SW 1271 (cell line): ENCODE measurements around the gene RPTN.
"Not testable (repeated sequence)": the region's sequence is repeated elsewhere in the genome, so short reads cannot be mapped to it uniquely, and the experiment has no call there.

Source experiments
- DNase-seq, 2 experiments: peaks; one replicate each; lab custom pipeline; 2025; lab: John Stamatoyannopoulos, UW

RPTN gene

DNA sequence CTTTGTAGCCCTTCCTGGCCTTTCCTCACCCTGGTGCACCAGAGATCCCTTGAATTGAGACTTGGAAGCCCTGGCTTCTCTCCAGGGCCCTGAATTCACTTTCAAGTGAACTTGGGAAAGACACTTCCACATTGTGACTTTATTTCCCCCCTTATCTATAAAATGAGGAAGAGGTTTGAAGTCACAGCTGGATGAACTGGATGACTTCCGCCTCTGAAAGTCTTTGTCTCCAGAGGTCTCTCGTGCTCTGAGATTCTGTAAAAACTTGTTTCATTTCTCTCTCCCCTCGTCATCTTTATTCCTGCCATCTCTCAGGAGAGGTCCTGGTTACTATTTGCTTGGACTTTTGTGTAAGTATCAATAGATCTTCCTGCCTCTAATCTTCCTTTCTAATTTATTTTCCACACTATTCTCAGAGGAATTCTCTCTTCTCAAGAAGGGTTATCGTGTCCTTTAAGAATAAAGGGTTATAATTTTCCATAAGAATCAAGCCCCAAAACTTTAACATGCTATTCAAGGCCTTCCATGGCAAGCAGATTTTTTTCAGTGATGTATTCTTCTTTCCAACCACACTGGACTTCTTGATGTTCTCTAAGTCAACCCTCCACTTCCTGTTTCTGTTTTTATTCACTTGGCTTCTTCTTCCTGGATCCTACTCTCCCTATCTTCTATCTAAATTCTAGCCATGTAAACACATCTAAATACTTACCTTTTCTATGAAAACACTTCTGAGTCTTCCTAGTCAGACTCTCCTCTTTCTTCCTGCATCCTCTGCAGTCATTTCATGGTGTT lies 6.5 kb upstream of the RPTN start:
- DNase-seq: no peak

DNA sequence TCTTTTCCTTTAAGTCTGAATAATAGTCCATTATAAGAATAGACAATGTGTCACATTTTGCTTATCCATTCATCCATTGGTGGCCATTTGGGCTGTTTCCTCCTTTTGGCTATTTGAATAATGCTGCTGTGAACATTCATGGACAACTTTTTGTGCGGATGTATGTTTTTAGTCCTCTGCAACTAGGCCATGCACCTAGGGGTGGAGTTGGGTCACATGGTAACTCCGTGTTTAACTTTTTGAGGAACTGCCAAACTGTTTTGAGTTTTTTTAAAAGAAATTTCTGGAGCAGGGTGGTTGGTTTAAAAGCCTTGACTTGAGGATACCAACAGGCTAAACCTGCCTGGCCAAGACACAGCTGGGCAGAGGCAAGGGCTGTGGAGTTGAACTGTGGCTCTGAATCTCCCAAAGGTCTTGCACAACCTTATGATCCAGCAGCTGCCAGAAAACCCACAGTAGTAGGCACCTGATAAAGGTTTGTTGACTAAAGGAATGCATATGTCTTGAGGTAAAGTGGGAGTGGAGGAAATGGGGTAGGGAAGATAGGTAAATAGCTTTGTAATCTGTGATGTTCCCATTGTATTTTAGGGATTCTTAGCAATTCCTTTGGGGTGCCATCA lies 5.6 kb upstream of the RPTN start:
- DNase-seq: no peak

DNA sequence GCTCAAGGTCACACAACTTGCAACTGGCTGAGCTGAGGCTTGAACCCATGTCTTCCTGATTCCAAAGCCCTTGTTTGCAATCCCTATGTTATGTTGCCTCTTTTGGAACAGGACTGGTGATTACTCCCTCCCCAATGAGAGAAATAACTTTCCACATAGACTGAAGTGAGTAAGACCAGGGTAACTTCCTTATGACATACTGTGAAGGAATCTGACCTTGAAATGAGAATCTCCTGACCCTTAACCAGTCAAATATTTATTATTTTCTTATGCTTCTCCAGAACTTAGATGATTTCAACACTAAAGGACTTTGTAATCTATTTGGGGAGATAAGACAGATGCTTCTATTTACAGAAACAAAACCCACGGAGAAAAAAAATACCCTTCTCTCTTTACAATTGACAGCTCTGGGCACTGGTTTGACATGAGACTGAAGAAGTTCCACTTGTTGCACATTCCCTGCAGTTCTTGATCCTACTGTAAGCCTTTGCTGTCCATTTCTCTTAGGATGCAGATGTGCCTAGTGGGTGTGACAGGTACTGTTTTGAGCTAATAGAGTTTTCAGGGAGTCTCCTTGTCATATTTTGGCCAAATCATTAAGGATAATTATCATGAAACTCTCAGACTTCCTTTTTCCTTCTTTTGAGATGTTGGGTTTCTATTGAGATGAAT lies 3.9 kb upstream of the RPTN start:
- DNase-seq: peak; percentile 43 to 85

DNA sequence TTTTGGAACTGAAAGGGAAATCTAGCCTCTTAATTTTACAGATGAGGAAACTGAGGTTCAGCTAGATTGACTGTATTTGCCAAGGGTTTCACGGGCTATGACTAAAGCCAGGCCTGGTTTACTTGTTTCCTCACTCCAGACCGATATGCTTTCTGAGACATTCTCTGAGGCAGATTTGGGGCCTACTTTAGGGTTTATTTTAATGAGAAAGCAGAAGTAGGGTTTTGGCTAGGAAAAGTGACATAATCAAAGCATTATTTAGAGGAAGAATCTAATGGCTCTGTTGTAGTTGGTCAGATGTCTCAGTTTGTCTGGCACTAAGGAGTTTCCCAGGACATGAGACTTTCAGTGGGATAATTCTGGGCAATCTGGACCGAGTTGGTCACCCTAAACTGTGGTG lies 1.5 kb upstream of the RPTN start:
- no peak for DNase-seq

DNA sequence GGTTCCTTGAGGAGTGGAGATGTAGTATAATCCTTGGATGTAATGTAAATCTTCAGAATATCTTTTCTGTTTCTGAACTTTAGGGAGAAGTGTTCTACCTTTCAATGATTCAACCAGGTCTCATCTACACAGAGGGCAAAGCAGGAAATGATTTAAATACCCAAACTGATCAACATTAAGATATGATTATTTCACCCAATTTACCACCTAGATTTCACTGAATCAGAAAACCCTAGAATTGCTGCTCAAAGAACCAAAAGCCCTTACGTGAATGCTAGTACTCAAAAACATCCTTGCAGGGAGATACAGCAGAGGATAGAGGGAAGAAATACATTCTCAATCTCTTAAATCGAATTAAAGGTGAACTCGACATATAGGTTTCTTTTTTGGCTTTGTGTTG lies 5.0 kb downstream of the RPTN start:
- DNase-seq: no peak

DNA sequence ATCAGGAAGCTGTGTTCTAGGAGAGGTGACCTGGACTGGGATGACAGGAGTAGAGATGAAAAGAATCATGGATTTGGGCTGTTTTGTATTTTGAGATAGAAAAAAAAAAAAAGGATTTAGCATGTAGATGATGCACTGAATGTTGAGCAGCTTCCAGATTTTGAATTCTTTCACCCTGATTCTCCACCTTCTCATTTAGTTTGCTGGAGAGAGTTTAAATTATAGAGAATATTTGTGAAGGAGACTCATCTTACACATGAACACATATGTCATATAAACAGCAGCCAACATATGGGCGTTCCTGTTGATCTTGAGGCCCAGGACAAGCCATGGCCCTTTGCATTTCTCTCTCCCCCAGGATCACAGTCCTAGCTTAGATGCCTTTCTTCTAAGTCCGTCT lies 7.4 kb downstream of the RPTN start:
- DNase-seq: no peak

DNA sequence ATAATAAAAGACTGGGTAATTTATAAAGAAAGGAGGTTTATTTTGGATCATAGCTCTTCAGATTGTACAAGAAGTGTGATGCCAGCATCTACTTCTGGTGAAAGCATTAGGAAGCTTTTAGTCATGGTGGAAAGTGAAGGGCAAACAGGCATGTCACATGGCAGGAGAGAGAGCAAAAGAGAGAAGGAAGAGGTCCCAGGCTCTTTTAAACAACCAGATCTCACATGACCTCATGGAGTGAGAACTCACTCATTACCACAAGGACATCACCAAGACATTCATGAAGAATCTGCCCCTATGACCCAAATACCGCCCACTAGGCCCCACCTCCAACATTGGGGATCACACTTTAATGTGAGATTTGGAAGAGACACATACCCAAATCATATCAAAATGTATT lies 10.0 kb downstream of the RPTN start:
- DNase-seq: no peak

DNA sequence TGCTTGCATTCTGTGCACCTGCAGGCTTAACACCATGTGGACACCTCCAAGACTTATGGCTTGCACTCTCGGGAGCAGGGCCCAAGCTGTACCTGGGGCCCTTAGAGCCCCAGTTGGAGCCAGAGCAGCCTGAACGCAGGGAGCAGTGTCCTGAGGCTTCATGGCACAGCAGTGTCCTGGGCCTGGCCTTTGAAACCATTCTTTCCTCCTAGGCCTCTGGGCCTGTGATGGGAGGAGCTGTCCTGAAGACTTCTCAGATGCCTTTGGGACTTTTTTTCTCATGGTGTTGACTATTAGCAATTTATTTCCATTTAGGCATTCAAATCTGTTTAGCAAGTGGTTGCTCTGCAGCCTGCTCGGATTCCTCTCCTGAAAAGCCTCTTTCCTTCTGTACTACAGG lies 11.0 kb downstream of the RPTN start:
- no peak for DNase-seq

DNA sequence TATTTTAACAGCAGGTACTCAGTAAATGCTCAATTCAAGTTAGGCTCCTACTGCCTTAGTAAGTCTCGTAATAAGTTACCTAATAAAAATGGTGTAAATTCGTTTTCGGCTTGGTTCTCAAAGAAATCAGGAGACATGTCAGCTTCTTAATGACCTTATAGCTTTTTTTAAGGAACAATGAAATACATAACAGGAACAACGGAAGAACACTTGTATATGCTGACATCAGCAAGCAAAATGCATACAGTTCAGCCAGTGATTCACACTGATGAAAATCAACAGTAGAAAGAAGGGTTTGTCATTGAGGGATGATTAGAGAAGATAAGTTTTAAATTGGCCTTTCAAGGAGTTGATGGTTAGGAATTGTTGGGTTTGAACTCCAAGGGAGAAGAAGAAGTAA lies 13.3 kb downstream of the RPTN start:
- DNase-seq: no peak

DNA sequence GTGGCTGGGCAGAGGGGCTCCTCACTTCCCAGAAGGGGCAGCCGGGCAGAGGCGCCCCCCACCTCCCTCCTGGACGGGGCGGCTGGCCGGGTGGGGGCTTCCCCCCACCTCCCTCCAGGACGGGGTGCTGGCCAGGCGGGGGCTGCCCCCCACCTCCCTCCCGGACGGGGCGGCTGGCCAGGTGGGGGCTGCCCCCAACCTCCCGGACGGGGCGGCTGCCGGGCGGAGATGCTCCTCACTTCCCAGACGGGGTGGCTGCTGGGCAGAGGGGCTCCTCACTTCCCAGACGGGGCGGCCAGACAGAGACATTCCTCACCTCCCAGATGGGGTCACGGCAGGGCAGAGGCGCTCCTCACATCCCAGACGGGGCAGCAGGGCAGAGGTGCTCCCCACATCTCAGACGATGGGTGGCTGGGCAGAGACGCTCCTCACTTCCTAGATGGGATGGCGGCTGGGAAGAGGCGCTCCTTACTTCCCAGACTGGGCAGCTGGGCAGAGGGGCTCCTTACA lies 14.3 kb downstream of the RPTN start:
- DNase-seq: not testable (repeated sequence)

DNA sequence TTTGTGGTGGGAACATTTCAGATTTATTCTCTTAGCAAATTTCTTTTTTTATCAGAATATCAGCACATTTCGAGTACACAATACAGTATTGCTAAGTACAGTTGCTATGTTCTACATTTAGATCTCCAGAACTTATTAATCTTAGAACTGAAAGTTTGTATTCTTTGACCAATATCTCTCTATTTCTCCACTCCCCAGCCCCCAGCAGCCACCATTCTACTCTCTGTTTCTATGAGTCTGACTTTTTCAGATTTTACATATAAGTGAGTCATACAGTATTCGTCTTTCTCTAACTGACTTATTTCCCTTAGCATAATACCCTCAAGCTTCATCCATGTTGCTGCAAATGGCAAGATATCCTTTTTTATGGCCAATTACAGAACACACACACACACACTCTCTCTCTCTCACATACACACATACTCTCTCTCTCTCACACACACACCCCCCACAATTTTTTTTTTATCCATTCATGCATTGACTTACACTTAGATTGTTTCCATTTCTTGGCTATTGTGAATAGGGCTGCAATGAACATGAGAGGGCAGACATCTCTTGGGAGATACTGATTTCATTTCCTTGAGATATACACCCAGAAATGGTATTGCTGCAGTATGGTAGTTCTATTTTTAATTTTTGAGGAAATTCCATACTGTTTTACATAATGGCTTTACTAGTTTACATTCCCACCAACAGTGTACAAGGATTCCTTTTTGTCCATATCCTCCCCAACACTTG lies 15.7 kb downstream of the RPTN start:
- DNase-seq: no peak

DNA sequence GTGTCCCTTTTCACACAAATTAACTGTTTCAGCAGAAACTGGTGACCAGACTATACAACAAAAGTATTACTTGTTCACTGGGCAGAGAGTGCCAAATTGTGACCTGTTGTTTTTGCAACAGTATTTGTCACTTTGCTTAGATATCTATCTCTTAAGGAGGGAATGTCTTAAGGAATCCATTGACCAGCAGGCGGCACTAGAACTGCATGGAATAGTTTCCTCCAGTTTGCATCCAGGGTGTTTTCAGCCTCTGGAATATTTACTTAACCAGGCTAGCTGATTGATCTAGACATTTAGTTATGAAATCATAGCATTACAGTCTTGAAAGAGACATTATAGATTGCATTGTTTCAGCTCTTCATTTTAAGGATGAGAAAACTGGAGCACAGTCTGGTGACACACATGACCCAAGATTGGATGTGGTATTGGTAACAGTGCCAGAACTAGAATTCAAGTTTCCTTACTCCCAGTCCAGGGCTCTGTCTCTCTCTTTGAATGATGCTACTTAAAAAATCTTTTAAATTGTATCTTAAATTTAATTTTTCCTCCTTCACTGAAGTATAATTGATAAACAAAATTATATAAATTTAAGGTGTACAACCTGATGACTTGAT lies 16.9 kb downstream of the RPTN start:
- DNase-seq: peak in 1 of 2 experiments; percentile 46

DNA sequence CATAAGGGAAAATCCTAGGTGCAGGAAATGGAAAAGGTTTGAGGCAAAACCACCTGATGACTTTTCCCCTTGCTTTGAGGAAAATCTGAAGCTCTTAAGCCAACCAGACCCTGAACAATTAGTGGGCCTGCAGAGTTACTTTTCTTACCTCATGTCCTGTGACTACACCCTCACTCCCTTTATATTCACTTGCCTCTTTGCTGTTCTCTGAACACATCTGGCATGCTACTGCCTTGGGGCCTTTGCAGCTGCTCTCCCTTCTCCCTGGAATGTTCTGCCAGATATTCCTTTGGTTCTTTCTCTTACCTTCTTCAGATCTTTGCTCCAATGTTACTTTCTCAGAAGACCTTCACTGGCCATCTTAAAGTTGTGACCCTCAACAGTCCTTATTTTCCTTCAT lies 21.8 kb downstream of the RPTN start:
- DNase-seq: no peak

DNA sequence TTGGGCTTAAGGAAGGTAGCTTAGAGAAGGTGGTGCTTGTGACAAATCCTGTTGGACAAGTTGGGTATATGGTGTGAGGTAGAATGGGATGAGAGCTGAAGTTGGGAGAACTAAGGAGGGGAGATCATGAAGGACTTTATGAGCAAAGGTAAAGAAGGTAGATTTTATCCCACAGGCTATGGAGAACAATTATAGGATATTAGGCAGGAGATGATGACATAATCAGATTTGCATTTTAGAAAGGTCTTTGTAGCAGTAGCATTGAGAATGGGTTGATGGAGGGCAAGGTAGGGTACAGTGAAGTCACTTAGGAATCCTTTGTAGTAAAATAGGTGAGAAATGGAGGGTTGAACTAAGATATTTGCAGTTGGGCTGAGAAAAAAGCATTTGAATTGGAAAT lies 28.8 kb downstream of the RPTN start:
- DNase-seq: no peak

DNA sequence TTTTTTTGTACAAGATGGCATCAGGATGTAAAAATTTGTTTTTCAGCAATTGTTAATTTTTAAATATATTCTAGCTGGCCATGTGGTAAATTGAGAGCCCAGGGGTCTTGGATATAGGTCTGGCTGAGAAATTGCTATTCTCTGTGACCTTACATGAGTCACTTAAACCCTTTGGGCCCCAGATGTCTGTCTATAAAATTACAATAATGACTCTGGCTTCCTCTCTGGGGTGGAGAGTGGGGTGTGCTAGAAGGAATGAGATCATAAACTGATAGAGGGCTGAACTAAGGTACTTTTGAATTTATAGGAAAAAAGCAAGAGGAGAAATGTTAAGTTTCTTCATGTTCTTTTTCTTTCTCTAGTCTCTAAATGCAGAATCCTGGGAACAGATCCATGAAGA lies 31.4 kb downstream of the RPTN start:
- DNase-seq: no peak

DNA sequence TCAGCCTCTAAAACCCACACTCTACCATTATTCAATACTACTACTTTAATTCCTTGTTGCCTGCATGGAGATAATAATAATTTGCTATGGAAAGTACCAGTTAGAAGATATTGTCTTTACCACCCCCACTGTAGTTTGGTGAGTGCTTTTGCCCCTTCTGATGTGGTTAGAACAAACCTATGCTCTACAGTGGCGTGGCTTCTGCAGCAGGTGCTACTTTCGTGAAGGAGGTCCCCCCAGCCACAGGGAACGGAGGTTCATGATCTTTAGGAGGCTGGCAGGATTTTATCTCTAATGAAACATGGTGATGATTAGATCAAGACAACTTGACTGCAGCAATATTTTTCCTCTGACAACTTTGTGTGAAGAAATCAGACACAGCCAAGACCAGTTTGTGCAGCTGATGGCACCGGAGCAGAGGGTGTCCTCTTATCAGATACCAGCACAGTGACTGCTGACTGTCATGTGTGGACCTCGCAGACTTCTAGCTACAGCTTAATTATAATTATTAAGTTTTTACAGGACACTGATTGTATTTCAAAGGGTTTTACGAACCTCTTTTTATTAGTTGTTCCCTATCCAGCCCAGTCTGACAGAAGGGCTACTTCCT lies 33.1 kb downstream of the RPTN start:
- DNase-seq: no peak

DNA sequence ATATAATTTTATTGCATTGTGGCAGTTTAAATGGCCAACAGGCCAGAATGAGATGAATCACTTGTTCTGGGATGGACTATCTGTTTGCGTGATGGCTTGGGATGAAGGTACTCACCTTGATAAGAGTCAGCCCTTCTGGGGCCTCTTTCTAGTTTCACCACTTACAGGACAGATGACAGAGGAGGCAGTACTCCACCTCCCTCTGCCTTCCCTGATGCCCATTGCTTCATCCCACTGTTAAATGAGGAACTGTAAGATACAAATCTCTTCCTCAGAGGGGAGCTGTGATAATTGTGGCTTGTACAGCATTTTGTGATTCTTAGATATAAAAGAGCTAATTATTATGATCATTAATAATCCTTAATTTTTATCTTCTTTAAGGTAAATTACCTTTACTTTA lies 40.1 kb downstream of the RPTN start:
- no peak for DNase-seq

DNA sequence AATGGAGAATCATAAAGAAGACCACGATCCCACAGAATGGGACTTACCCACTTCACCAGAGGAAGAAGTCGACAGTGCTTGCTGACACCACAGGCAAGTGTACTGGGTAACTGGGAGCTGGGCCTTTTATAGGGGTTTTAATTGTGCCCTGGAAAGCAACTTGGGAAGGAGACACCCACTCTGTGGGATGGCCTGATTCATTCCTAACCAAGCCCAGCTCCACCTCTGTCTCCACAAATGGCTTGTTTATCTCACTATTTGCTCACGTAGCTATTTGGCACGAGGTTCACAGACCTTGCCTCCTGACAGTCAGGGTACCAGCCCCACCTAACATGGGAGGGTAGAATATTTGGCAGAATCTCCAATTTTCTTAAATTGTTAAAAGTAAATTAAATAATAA lies 43.7 kb downstream of the RPTN start, which contains the start of gene TCHH:
TSS of gene TCHH (minus strand) at position 101 of the 400 bp plus-strand sequence. CDS start 1,364 bp downstream, outside the sequence.
- no peak for DNase-seq

DNA sequence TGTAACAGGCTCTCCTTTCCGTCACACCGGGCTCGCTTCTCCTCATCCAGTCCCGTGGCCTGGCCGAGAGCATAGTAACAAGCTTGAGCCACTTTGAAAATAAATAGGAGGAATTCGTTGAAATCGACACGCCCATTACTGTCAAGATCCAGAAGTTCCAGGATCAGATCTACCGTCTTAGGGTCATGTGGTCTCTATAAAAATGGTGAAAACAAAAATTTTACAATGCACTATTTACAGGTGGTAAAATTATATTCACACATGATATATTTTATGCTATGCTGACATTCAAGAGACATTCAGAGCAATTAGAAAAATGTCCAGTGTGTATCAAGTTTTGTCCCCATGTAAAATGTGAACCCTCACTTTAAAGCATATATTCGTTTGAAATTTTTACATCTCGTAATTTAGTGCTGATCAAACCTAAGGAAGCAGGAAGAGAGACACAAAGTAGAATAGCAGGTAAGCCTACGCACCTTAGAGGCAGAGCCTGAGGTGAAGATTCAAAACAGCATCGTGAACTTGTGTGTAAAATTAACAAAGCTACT lies 46.1 kb downstream of the RPTN start:
- DNase-seq: no peak

DNA sequence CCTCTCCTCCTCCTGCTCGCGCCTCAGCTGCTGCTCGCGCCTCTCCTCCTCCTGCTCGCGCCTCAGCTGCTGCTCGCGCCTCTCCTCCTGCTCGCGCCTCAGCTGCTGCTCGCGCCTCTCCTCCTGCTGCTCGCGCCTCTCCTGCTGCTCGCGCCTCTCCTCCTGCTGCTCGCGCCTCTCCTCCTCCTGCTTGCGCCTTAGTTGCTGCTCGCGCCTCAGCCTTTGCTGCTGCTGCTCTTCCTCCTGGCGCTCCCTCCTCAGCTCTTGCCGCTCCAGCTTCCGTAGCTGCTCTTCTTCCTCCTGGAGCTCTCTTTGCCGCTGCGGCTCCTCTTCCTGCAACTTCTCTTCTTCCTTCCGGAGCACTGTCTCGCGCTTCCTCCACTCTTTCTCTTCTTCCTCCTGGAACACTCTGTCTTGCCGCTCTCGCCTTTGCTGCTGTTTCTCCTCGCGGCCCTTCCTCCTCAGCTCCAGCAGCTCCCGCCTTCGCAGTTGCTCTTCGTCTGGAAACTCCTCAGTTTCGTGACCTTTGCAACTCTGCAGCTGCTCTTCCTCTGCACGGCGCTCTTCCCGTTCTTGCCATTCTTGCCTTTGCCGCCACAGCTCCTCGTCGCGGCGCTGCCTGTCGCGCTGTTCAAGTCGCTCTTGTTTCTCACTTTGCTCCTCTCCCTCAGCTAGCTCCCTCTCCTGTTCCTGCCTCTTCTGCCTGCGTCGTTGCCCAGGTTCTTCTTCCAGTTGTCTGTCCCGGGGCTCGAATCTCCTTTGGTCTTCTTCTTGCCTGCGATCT lies 46.7 kb downstream of the RPTN start:
- DNase-seq: peak in 1 of 2 experiments; percentile 26
